Measurements from ENCODE around the gene ANO9.
A peak's percentile ranks its signal among the peaks of the same experiment; 100 is the strongest.

The ANO9 gene

GRCh38 chr11:441418-442274 lies at the start of gene ANO9:
Gene ANO9, minus strand, starts transcription at chr11:442011. Its CDS starts 85 bp downstream, at chr11:441926.
- peaks cover 8% of the 10 kb centered on the region for H3K4me1 ChIP-seq (ENCODE audit: insufficient read depth, low read length, severe bottlenecking)
- no peak for TF ChIP-seq EZH2 (IDR thresholded peaks at IDR 0.05; ENCODE audit: borderline replicate concordance, low read length)
- no peak for TF ChIP-seq CTCF (IDR thresholded peaks at IDR 0.05; ENCODE audit: low read length)
- H3K36me3 ChIP-seq (ENCODE audit: insufficient read depth, low read length), result no peaks in the 10 kb centered on the region
- H3K9ac ChIP-seq (ENCODE audit: low read length), result peak within 1 kb of the TSS; percentile 60; the same call in 1 of the 2 replicates
- H3K4me3 ChIP-seq (ENCODE audit: low read depth, low read length, poor library complexity, severe bottlenecking), result peak within 1 kb of the TSS; percentile 65
- H3K4me2 ChIP-seq (ENCODE audit: low read length), result peak within 1 kb of the TSS; percentile 67
- no peaks in the 10 kb centered on the region for H3K79me2 ChIP-seq (ENCODE audit: insufficient read depth, low read length)
- H4K20me1 ChIP-seq (ENCODE audit: insufficient read depth, low read length), result no peaks in the 10 kb centered on the region
- no peak within 1 kb of the TSS for H2AFZ ChIP-seq (ENCODE audit: low read length)
- H3F3A ChIP-seq (ENCODE audit: insufficient read depth, low read length), result no peaks in the 10 kb centered on the region
- H3K27ac ChIP-seq (ENCODE audit: low read depth, low read length, poor library complexity, severe bottlenecking), result no peak within 1 kb of the TSS
- no peaks in the 10 kb centered on the region for H3K9me2 ChIP-seq (ENCODE audit: low read depth, low read length)
- H3K27me3 ChIP-seq (ENCODE audit: insufficient read depth, low read length), result peaks cover 13% of the 10 kb centered on the region
- H3K9me3 ChIP-seq (ENCODE audit: low read length), result no peaks in the 10 kb centered on the region

- Histone ChIP-seq H3K9me3 (ENCODE audit: low read length) (no peaks in the 10 kb centered on the region), H2AFZ (ENCODE audit: low read length) (no peak overlapping the region), H3K9me2 (ENCODE audit: low read depth, low read length) (no peaks in the 10 kb centered on the region), H3K27ac (ENCODE audit: low read depth, low read length, poor library complexity, severe bottlenecking) (no peak overlapping the region), H3K4me2 (ENCODE audit: low read length) (no peak overlapping the region), H3K27me3 (ENCODE audit: insufficient read depth, low read length) (no peaks in the 10 kb centered on the region), H3K4me3 (ENCODE audit: low read depth, low read length, poor library complexity, severe bottlenecking) (no peak overlapping the region), H3K4me1 (ENCODE audit: insufficient read depth, low read length, severe bottlenecking) (peaks cover 10% of the 10 kb centered on the region), H3F3A (ENCODE audit: insufficient read depth, low read length) (no peaks in the 10 kb centered on the region), H4K20me1 (ENCODE audit: insufficient read depth, low read length) (no peaks in the 10 kb centered on the region), H3K9ac (ENCODE audit: low read length) (no peak overlapping the region), H3K79me2 (ENCODE audit: insufficient read depth, low read length) (no peaks in the 10 kb centered on the region), H3K36me3 (ENCODE audit: insufficient read depth, low read length) (peaks cover 26% of the 10 kb centered on the region)
- TF ChIP-seq CTCF (IDR thresholded peaks at IDR 0.05; ENCODE audit: low read length), result no peak
- TF ChIP-seq EZH2 (IDR thresholded peaks at IDR 0.05; ENCODE audit: borderline replicate concordance, low read length), result no peak
Measured at GRCh38 chr11:491358-491757, 49.5 kb upstream of the ANO9 start.

- Histone ChIP-seq H3K4me2 (ENCODE audit: low read length) (no peak overlapping the region), H3K27me3 (ENCODE audit: insufficient read depth, low read length) (no peaks in the 10 kb centered on the region), H3K4me1 (ENCODE audit: insufficient read depth, low read length, severe bottlenecking) (peaks cover 10% of the 10 kb centered on the region), H3F3A (ENCODE audit: insufficient read depth, low read length) (no peaks in the 10 kb centered on the region), H4K20me1 (ENCODE audit: insufficient read depth, low read length) (no peaks in the 10 kb centered on the region), H3K9me3 (ENCODE audit: low read length) (no peaks in the 10 kb centered on the region), H2AFZ (ENCODE audit: low read length) (no peak overlapping the region), H3K36me3 (ENCODE audit: insufficient read depth, low read length) (peaks cover 26% of the 10 kb centered on the region), H3K79me2 (ENCODE audit: insufficient read depth, low read length) (no peaks in the 10 kb centered on the region), H3K9me2 (ENCODE audit: low read depth, low read length) (no peaks in the 10 kb centered on the region), H3K27ac (ENCODE audit: low read depth, low read length, poor library complexity, severe bottlenecking) (no peak overlapping the region), H3K9ac (ENCODE audit: low read length) (no peak overlapping the region), H3K4me3 (ENCODE audit: low read depth, low read length, poor library complexity, severe bottlenecking) (no peak overlapping the region)
- TF ChIP-seq CTCF (IDR thresholded peaks at IDR 0.05; ENCODE audit: low read length), result no peak
- TF ChIP-seq EZH2 (IDR thresholded peaks at IDR 0.05; ENCODE audit: borderline replicate concordance, low read length), result no peak
Measured at GRCh38 chr11:490930-491260, 49.1 kb upstream of the ANO9 start.

Measured in OCI-LY1 (cell line).